GM23248 (cell line): ENCODE data around the gene PRPS2.

Source experiments
- EZH2 ChIP-seq: fragments of 200-600 bp; sonication (generic); IDR thresholded peaks from 2 replicates; pipeline ENCODE4 v1.6.1; 2018; ENCODE audit warnings: antibody characterized with exemption, mild to moderate bottlenecking; ENCODE audit not compliant: insufficient read depth, poor library complexity, severe bottlenecking
- EZH2phosphoT487 ChIP-seq: fragments of 200-600 bp; sonication (generic); IDR thresholded peaks from 2 replicates; pipeline ENCODE4 v1.6.1; 2018; ENCODE audit warnings: antibody characterized with exemption, moderate library complexity, mild to moderate bottlenecking, low read depth; ENCODE audit not compliant: insufficient read depth

- TF ChIP-seq EZH2: no peak
- TF ChIP-seq EZH2phosphoT487: no peak
Observed at GRCh38 chrX:12790885-12791256, 341 bp upstream of the PRPS2 start.
